GM21381 (cell line): ENCODE data around the gene CFAP52.
"Not testable (repeated sequence)": the region's sequence is repeated elsewhere in the genome, so short reads cannot be mapped to it uniquely, and the experiment has no call there.

Source experiments
- ATAC-seq: cut with Tn5 transposase; IDR thresholded peaks from one replicate; pipeline ENCODE4 v1.9.1; 2021; ENCODE audit warnings: mild to moderate bottlenecking, moderate library complexity; ENCODE audit not compliant: unreplicated experiment

CFAP52 gene

GRCh38 chr17:9568957-9569588, 7.4 kb upstream of the CFAP52 start:
- ATAC-seq, result no peak

- ATAC-seq, result no peak
These were observed 5.2 kb upstream of the CFAP52 start for GRCh38 chr17:9571201-9571600.

GRCh38 chr17:9575381-9576101, 901 bp upstream of the CFAP52 start, which contains the start of gene STX8:
STX8 (minus strand) TSS chr17:9575820; CDS start chr17:9575808, 12 bp downstream.
- ATAC-seq, result peak; percentile 76

GRCh38 chr17:9577373-9577709, 899 bp downstream of the CFAP52 start:
- no peak for ATAC-seq

GRCh38 chr17:9587969-9588656, 11.7 kb downstream of the CFAP52 start:
- ATAC-seq, result no peak

- no peak for ATAC-seq
These were observed 17.6 kb downstream of the CFAP52 start for GRCh38 chr17:9594065-9594464.

- not testable (repeated sequence) for ATAC-seq
These were observed 21.2 kb downstream of the CFAP52 start for GRCh38 chr17:9597638-9598037.

- no peak for ATAC-seq
These were observed 22.2 kb downstream of the CFAP52 start for GRCh38 chr17:9598661-9599060.

GRCh38 chr17:9604583-9604982, 28.1 kb downstream of the CFAP52 start:
- ATAC-seq, result not testable (repeated sequence)

- ATAC-seq, result no peak
These were observed 30.0 kb downstream of the CFAP52 start for GRCh38 chr17:9606453-9606852.

- ATAC-seq, result not testable (repeated sequence)
These were observed 30.6 kb downstream of the CFAP52 start for GRCh38 chr17:9607058-9607457.

GRCh38 chr17:9611557-9611956, 35.1 kb downstream of the CFAP52 start:
- ATAC-seq, result no peak

GRCh38 chr17:9612006-9612405, 35.6 kb downstream of the CFAP52 start:
- ATAC-seq, result no peak

GRCh38 chr17:9615486-9615885, 39.0 kb downstream of the CFAP52 start:
- no peak for ATAC-seq

GRCh38 chr17:9622961-9623360, 46.5 kb downstream of the CFAP52 start:
- ATAC-seq, result no peak

GRCh38 chr17:9628509-9628908, 52.1 kb downstream of the CFAP52 start:
- ATAC-seq, result no peak

GRCh38 chr17:9632741-9633140, 56.3 kb downstream of the CFAP52 start:
- no peak for ATAC-seq

GRCh38 chr17:9635340-9635739, 58.9 kb downstream of the CFAP52 start:
- no peak for ATAC-seq

- no peak for ATAC-seq
These were observed 60.1 kb downstream of the CFAP52 start for GRCh38 chr17:9636501-9636900.

- ATAC-seq, result not testable (repeated sequence)
These were observed 63.9 kb downstream of the CFAP52 start for GRCh38 chr17:9640388-9640787.

- ATAC-seq, result no peak
These were observed 67.2 kb downstream of the CFAP52 start for GRCh38 chr17:9643611-9644010.
